Activated CD8-positive, alpha-beta memory T cell treated with anti-CD3 and anti-CD28 coated beads for 1 hour (primary cell): ENCODE results near the gene GLIPR2.

Experiments
- DNase-seq, 2 donors: peaks; one replicate each; pipeline ENCODE4 v3.0.0-alpha.2; 2020; ENCODE audit warnings: low read depth in 1 of 2; ENCODE audit errors: extremely low read depth in 1 of 2

Gene GLIPR2

GRCh38 chr9:36191686-36192085 is 55.2 kb downstream of the GLIPR2 start:
- DNase-seq: no peak

- no peak for DNase-seq
These were observed 55.7 kb downstream of the GLIPR2 start for GRCh38 chr9:36192196-36192595.

GRCh38 chr9:36193023-36193422 is 56.5 kb downstream of the GLIPR2 start:
- DNase-seq: no peak

GRCh38 chr9:36194326-36195000 is 57.9 kb downstream of the GLIPR2 start:
- DNase-seq: no peak

- DNase-seq: no peak
These were observed 68.5 kb downstream of the GLIPR2 start for GRCh38 chr9:36204906-36205547.

GRCh38 chr9:36207016-36207415 is 70.5 kb downstream of the GLIPR2 start:
- DNase-seq: no peak

- no peak for DNase-seq
These were observed 71.0 kb downstream of the GLIPR2 start for GRCh38 chr9:36207546-36208012.

- DNase-seq: no peak
These were observed 72.2 kb downstream of the GLIPR2 start for GRCh38 chr9:36208521-36209253.

- DNase-seq: no peak
These were observed 74.2 kb downstream of the GLIPR2 start for GRCh38 chr9:36210722-36211121.

- no peak for DNase-seq
These were observed 75.0 kb downstream of the GLIPR2 start for GRCh38 chr9:36211510-36211909.

GRCh38 chr9:36213387-36213786 is 76.9 kb downstream of the GLIPR2 start:
- no peak for DNase-seq
